DND-41 (cell line): ENCODE results near the gene RAB44.
"Not testable (repeated sequence)": the region's sequence is repeated elsewhere in the genome, so short reads cannot be mapped to it uniquely, and the experiment has no call there.

ENCODE experiments used
- ATAC-seq: fragments of 200-7000 bp; cut with Tn5 transposase; 3 replicates; pipeline ENCODE4 v1.9.1; 2021; ENCODE audit warnings: low read depth; ENCODE audit not compliant: insufficient read depth
- DNase-seq: peaks from one replicate; pipeline ENCODE4 v3.0.0-alpha.2; 2020
- H2AFZ ChIP-seq: 2 replicates; pipeline ENCODE4 v1.6.0; 2012; ENCODE audit warnings: low read depth, low read length
- H3K27ac ChIP-seq: 2 replicates; pipeline ENCODE4 v1.5.1; 2012; ENCODE audit warnings: low read length, inconsistent platforms
- H3K27me3 ChIP-seq: fragments of 200-600 bp; sonication (generic); 2 replicates; pipeline ENCODE4 v1.6.0; 2012; ENCODE audit warnings: low read length, mild to moderate bottlenecking, inconsistent platforms; ENCODE audit not compliant: insufficient read depth, poor library complexity
- H3K36me3 ChIP-seq: 2 replicates; pipeline ENCODE4 v1.5.1; 2012; ENCODE audit warnings: low read length, inconsistent platforms; ENCODE audit not compliant: insufficient read depth
- H3K4me1 ChIP-seq: 2 replicates; pipeline ENCODE4 v1.5.1; 2012; ENCODE audit warnings: mild to moderate bottlenecking, low read length; ENCODE audit not compliant: insufficient read depth
- H3K4me2 ChIP-seq: 2 replicates; pipeline ENCODE4 v1.6.0; 2012; ENCODE audit warnings: mild to moderate bottlenecking, moderate library complexity, low read length, inconsistent platforms; ENCODE audit not compliant: insufficient read depth
- H3K4me3 ChIP-seq, 2 experiments: fragments of 200-600 bp in 1 of 2; shearing (Covaris generic) in 1 of 2; 2 replicates each; pipeline ENCODE4 v1.5.1; 2012 to 2016; ENCODE audit warnings: inconsistent platforms in 2 of 2, low read length in 2 of 2, mild to moderate bottlenecking in 2 of 2, low read depth in 1 of 2, moderate library complexity in 1 of 2
- H3K79me2 ChIP-seq: 2 replicates; pipeline ENCODE4 v1.6.0; 2012; ENCODE audit warnings: low read length, inconsistent platforms; ENCODE audit not compliant: insufficient read depth
- H3K9ac ChIP-seq: 2 replicates; pipeline ENCODE4 v1.6.0; 2012; ENCODE audit warnings: low read depth, mild to moderate bottlenecking, inconsistent platforms, low read length, moderate library complexity
- H3K9me3 ChIP-seq: 2 replicates; pipeline ENCODE4 v1.5.1; 2012; ENCODE audit warnings: low read length, moderate library complexity, mild to moderate bottlenecking, inconsistent platforms; ENCODE audit not compliant: insufficient read depth, severe bottlenecking
- H4K20me1 ChIP-seq: 2 replicates; pipeline ENCODE4 v1.6.0; 2012; ENCODE audit warnings: low read length; ENCODE audit not compliant: insufficient read depth
- CTCF ChIP-seq: IDR thresholded peaks from 2 replicates; pipeline ENCODE4 v1.5.1; 2012; ENCODE audit warnings: borderline replicate concordance, low read length, moderate library complexity, mild to moderate bottlenecking; ENCODE audit not compliant: poor library complexity, severe bottlenecking; ENCODE audit errors: extremely low read depth
- EZH2 ChIP-seq: IDR thresholded peaks from 3 replicates; pipeline ENCODE4 v1.6.1; 2012; ENCODE audit warnings: borderline replicate concordance, low read depth, mild to moderate bottlenecking, moderate library complexity, low read length, inconsistent platforms; ENCODE audit not compliant: severe bottlenecking

RAB44 gene

GRCh38 chr6:36722879-36723278 is 25.3 kb downstream of the RAB44 start:
- H3K9me3 ChIP-seq: no peaks in the 10 kb centered on the region
- peaks cover 6% of the 10 kb centered on the region for H3K4me1 ChIP-seq
- no peak for TF ChIP-seq CTCF
- TF ChIP-seq EZH2: no peak
- no peak overlapping the region for H3K4me2 ChIP-seq
- no peak overlapping the region for H3K9ac ChIP-seq
- H2AFZ ChIP-seq: no peak overlapping the region
- no peaks in the 10 kb centered on the region for H3K36me3 ChIP-seq
- ATAC-seq (no peak), DNase-seq (no peak)
- H3K79me2 ChIP-seq: no peaks in the 10 kb centered on the region
- no peak overlapping the region for H3K27ac ChIP-seq
- H4K20me1 ChIP-seq: no peaks in the 10 kb centered on the region
- no peaks in the 10 kb centered on the region for H3K27me3 ChIP-seq
- no peak overlapping the region for H3K4me3 ChIP-seq

- H3K27ac ChIP-seq: not testable (repeated sequence)
Observed at GRCh38 chr6:36723992-36724391, 26.4 kb downstream of the RAB44 start.

GRCh38 chr6:36724514-36725390 is 27.1 kb downstream of the RAB44 start:
- Histone ChIP-seq H3K36me3 (no peaks in the 10 kb centered on the region), H3K27me3 (no peaks in the 10 kb centered on the region), H3K4me1 (peaks cover 14% of the 10 kb centered on the region), H3K4me3 (no peak overlapping the region), H3K79me2 (no peaks in the 10 kb centered on the region), H3K9me3 (no peaks in the 10 kb centered on the region), H3K27ac (no peak overlapping the region), H3K4me2 (no peak overlapping the region), H3K9ac (no peak overlapping the region), H4K20me1 (no peaks in the 10 kb centered on the region), H2AFZ (no peak overlapping the region)
- ATAC-seq (peak; percentile 44; the same call in 1 of the 3 replicates), DNase-seq (peak; percentile 74)
- TF ChIP-seq EZH2: no peak
- peak; percentile 80 for TF ChIP-seq CTCF

More at GRCh38 chr6:36723992-36724391, 26.4 kb downstream of the RAB44 start:
- not testable (repeated sequence) for ATAC-seq, H4K20me1 ChIP-seq, H3K9ac ChIP-seq, H3K4me2 ChIP-seq, H3K4me3 ChIP-seq, H3K36me3 ChIP-seq, H2AFZ ChIP-seq, DNase-seq, H3K9me3 ChIP-seq, H3K27me3 ChIP-seq, H3K79me2 ChIP-seq
- peaks cover 14% of the 10 kb centered on the region for H3K4me1 ChIP-seq

- Histone ChIP-seq H3K9ac (no peak overlapping the region), H3K4me1 (peaks cover 14% of the 10 kb centered on the region), H3K36me3 (no peaks in the 10 kb centered on the region), H3K27ac (no peak overlapping the region), H3K4me3 (no peak overlapping the region), H2AFZ (no peak overlapping the region), H3K79me2 (no peaks in the 10 kb centered on the region), H3K9me3 (no peaks in the 10 kb centered on the region), H4K20me1 (no peaks in the 10 kb centered on the region), H3K4me2 (no peak overlapping the region), H3K27me3 (no peaks in the 10 kb centered on the region)
- DNase-seq (no peak), ATAC-seq (no peak)
- TF ChIP-seq EZH2 (no peak), CTCF (no peak)
Observed at GRCh38 chr6:36725581-36725980, 28.0 kb downstream of the RAB44 start.
